Epithelial cell of esophagus (primary cell): Measurements from ENCODE around the gene LPP.
A peak's percentile ranks its signal among the peaks of the same experiment; 100 is the strongest.

Experiments
- DNase-seq: peaks from one replicate; pipeline ENCODE4 v3.0.0; 2010; ENCODE audit warnings: low read depth
- H3K4me3 ChIP-seq: 2 replicates; pipeline ENCODE4 v1.5.1; 2011; ENCODE audit warnings: mild to moderate bottlenecking, low read length, control low read depth
- TF ChIP-seq, protein P1 (sequence below): IDR thresholded peaks from 2 replicates; pipeline ENCODE4 v1.5.1; 2011; ENCODE audit warnings: low read depth, mild to moderate bottlenecking, low read length, control low read depth, inconsistent platforms; ENCODE audit not compliant: insufficient read depth; ENCODE audit errors: missing control alignments

LPP gene

DNA sequence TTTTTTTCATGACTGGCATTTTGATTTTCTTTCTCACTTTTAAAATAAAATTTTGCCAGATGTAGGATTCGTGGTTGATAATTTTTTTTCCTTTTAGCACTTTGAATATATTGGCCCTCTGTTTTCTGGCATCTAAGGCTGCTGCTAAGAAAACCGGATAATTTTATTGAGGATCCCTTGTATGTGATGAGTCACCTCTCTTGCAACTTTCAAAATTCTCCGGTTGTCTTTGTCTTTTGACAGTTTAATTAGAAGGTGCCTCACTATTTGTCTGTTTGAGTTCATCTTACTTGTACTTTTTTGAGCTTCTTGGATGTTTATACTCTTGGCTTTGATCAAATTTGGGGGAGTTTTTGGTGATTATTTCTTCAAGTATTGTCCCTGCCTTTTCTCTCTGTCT is 349.7 kb downstream of the LPP start:
- TF ChIP-seq, protein P1, sequence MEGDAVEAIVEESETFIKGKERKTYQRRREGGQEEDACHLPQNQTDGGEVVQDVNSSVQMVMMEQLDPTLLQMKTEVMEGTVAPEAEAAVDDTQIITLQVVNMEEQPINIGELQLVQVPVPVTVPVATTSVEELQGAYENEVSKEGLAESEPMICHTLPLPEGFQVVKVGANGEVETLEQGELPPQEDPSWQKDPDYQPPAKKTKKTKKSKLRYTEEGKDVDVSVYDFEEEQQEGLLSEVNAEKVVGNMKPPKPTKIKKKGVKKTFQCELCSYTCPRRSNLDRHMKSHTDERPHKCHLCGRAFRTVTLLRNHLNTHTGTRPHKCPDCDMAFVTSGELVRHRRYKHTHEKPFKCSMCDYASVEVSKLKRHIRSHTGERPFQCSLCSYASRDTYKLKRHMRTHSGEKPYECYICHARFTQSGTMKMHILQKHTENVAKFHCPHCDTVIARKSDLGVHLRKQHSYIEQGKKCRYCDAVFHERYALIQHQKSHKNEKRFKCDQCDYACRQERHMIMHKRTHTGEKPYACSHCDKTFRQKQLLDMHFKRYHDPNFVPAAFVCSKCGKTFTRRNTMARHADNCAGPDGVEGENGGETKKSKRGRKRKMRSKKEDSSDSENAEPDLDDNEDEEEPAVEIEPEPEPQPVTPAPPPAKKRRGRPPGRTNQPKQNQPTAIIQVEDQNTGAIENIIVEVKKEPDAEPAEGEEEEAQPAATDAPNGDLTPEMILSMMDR = no peak
- DNase-seq = no peak
- no peak overlapping the region for H3K4me3 ChIP-seq

DNA sequence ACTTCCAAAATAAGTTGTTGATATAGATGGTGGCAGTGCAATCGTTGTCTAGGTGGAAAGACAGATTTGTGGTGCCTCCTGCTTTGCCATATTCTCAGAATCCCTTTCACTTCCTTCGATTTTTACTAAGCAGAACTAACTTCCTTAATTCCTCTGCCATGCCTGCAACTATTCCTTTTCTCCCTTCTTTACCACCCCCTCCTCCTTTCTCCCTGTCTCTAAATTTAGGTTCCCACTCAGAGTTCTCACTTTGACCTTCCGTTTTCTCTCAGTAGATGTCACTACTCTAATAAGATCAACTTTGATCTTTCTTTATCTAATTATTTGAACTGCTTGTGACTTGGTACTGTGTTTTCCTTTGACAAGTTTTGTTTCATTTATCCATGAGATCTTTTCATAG is 351.2 kb downstream of the LPP start:
- H3K4me3 ChIP-seq = no peak overlapping the region
- TF ChIP-seq, protein P1 = no peak
- no peak for DNase-seq

DNA sequence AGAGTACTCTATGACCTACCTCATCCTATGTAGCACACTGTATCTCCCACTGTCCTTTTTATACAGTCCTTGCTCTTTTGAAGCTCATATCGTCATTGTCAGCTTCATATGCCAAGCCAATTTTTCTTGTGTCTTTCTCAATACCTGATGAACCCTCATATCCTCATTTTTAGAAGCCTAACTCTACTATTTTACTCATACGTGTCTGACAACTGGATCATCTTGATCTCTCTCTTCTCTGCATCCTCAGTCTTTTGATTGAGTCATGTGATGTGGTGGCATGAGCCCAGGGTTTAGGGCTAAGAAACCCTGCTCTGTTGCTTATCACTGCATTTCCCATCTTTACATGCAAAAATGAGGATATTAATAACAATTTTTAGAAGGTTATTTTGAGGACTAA is 352.0 kb downstream of the LPP start:
- TF ChIP-seq, protein P1 = no peak
- DNase-seq = no peak
- H3K4me3 ChIP-seq = no peak overlapping the region

DNA sequence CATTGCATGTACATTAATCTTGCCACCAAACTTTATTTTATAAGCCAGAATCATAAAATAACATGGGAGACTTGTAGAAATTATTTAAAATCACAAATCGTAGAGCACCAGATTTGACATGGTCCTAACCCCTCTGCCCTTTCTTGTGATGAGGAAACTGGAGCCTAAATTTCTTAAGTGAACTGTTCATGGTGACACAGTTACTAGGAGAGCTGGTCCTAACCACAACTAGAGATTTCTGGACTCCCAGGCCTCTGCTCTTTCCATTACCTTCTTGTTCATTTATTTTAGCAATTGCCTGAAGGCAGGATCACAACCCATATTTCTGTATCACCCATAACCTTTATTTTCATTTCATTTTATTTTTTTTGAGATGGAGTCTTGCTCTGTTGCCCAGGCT is 352.5 kb downstream of the LPP start:
- TF ChIP-seq, protein P1 = no peak
- no peak overlapping the region for H3K4me3 ChIP-seq
- no peak for DNase-seq

DNA sequence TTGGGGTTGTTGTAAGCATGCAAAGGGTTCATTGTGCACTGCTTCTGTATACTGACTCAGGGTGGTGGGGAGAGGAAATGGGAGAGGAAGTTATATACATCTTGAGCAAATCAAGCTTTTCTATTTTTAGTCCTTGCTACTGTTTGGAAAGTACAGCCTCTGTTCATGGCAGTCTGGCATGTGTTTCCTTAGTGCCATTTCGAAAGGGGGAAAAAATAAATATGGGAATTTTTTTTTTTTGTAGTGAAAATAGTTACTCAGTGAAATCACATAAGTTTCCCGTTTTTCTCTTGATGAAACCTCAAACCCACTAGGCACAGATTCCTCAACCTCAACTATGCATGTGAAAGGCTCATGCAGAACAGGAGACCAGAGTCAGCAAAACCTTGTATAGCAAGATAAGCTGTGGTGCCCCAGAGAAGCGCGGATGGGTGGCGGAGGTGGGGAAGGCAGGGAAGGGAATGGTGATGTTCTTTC is 353.3 kb downstream of the LPP start:
- H3K4me3 ChIP-seq = no peak overlapping the region
- TF ChIP-seq, protein P1 = no peak
- peak; percentile 15 for DNase-seq

DNA sequence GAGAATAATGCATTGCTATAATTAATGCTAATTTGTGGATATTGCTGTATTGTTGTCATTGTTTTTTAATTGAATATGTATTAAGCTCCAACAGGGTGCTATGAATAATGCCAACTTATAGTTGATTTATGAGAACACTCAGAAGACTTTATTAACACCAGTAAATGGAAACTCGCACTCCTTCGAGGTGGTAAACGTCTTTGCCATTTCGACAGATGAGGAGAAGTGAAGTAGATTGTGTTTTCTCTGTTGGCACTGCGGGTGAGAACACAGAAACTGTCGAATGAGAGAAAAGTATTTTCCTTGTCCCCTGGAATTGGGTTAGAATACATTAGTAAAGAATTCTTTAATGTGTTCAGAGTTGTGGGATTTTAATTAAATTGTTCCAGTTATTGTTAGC is 354.5 kb downstream of the LPP start:
- no peak overlapping the region for H3K4me3 ChIP-seq
- TF ChIP-seq, protein P1 = no peak
- no peak for DNase-seq

DNA sequence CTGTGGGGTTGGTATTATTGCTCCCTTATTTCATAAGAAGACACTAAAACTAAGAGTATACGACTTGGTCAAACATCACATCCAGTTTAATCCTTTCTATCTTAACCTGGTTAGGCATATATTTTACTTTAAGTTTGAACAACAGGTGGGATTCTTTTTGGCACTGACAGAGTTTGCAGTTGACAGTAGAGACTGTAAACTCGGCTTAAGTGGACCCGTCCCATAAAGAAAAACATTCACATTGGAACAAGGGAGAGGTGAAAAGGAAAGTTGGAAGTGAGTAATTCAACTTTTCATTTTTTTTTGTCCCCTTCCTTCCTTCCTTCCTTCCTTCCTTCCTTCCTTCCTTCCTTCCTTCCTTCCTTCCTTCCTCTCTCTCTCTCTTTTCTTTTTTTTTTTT is 355.4 kb downstream of the LPP start:
- TF ChIP-seq, protein P1 = no peak
- no peak overlapping the region for H3K4me3 ChIP-seq
- DNase-seq = no peak
